HCT116 (cell line): ENCODE measurements around the gene RNF182. TPM values are rescaled to one million over a fixed set of nuclear protein-coding genes. Genes with fewer than 3 reads are reported as not detected.

Experiments
- ATAC-seq: fragments of 200-7000 bp; cut with Tn5 transposase; 2 replicates; pipeline ENCODE4 v1.9.1; 2020; ENCODE audit warnings: mild to moderate bottlenecking, moderate library complexity
- BruUV-seq: library from RNA; stranded (reverse); fragments of 400-500 nt; replicated peaks from 2 replicates; lab custom pipeline; 2021; lab: Mats Ljungman, UMichigan
- CTCF ChIA-PET: fragments of 300-600 bp; sonication (Branson Sonifier 250); formaldehyde crosslinking; loops from one replicate; lab custom pipeline; 2021; ENCODE audit warnings: antibody characterized with exemption; lab: Charles Lee
- POLR2A ChIA-PET: fragments of 300-600, 350-600 bp; sonication (Branson Sonifier 250); formaldehyde crosslinking; loops from one replicate; lab custom pipeline; 2021; ENCODE audit warnings: antibody characterized with exemption; lab: Charles Lee
- RAD21 ChIA-PET, 2 experiments: fragments of 300-600 bp; sonication (Branson Sonifier 250); formaldehyde crosslinking; loops; one replicate each; lab custom pipeline; 2023; ENCODE audit warnings: low total read pairs in 2 of 2; ENCODE audit not compliant: uncharacterized antibody in 2 of 2, unreplicated experiment in 2 of 2, low non-redundant PET in 1 of 2; lab: Charles Lee
- DNase-seq: peaks from one replicate; pipeline ENCODE4 v3.0.0-alpha.2; 2010; ENCODE audit warnings: low read depth, low spot score
- H2AFZ ChIP-seq: fragments of 200-600 bp; shearing (Covaris generic), sonication (generic); 2 replicates; pipeline ENCODE4 v1.6.1; 2017; ENCODE audit warnings: low read depth, mixed run types, mixed read lengths, antibody characterized with exemption, low read length; ENCODE audit not compliant: poor library complexity, severe bottlenecking
- H3K27ac ChIP-seq: 2 replicates; pipeline ENCODE4 v1.5.1; 2012; ENCODE audit warnings: low read depth, low read length
- H3K27me3 ChIP-seq: fragments of 200-600 bp; sonication (generic); 2 replicates; pipeline ENCODE4 v1.6.1; 2016; ENCODE audit warnings: mixed run types, low read length, mixed read lengths; ENCODE audit not compliant: insufficient read depth
- H3K36me3 ChIP-seq, 2 experiments: fragments of 200-500 bp in 1 of 2; fragments of 200-600 bp in 1 of 2; sonication (Bioruptor generic) in 1 of 2; sonication (generic) in 1 of 2; 2 replicates each; pipeline versions ENCODE4 v1.5.1 to v1.6.1; 2014 to 2016; ENCODE audit warnings: low read length in 2 of 2, inconsistent platforms in 1 of 2, mixed read lengths in 1 of 2, mixed run types in 1 of 2; ENCODE audit not compliant: insufficient read depth in 2 of 2, control insufficient read depth in 1 of 2
- H3K4me1 ChIP-seq, 2 experiments: fragments of 200-600 bp in 1 of 2; sonication (generic) in 1 of 2; 2 replicates each; pipeline versions ENCODE4 v1.5.1 to v1.6.1; 2012 to 2017; ENCODE audit warnings: low read length in 2 of 2, inconsistent platforms in 1 of 2, mild to moderate bottlenecking in 1 of 2, mixed read lengths in 1 of 2, mixed run types in 1 of 2, moderate library complexity in 1 of 2; ENCODE audit not compliant: insufficient read depth in 2 of 2, control insufficient read depth in 1 of 2
- H3K4me2 ChIP-seq: fragments of 200-600 bp; sonication (generic); 2 replicates; pipeline ENCODE4 v1.6.1; 2017; ENCODE audit warnings: mixed run types, low read length, mixed read lengths
- H3K4me3 ChIP-seq, 2 experiments: fragments of 200-600 bp in 1 of 2; sonication (generic) in 1 of 2; replicated peaks in 1 of 2; 2 replicates each; pipeline ENCODE4 v1.5.1; 2011 to 2016; ENCODE audit warnings: low read length in 2 of 2, control low read depth in 1 of 2, low read depth in 1 of 2, mild to moderate bottlenecking in 1 of 2, mixed read lengths in 1 of 2, mixed run types in 1 of 2
- H3K79me2 ChIP-seq: fragments of 200-600 bp; sonication (generic); 2 replicates; pipeline ENCODE4 v1.6.1; 2017; ENCODE audit warnings: mild to moderate bottlenecking, mixed run types, low read length, moderate library complexity, mixed read lengths; ENCODE audit not compliant: insufficient read depth
- H3K9ac ChIP-seq: fragments of 200-600 bp; sonication (generic); 2 replicates; pipeline ENCODE4 v1.6.1; 2016; ENCODE audit warnings: low read length, mixed read lengths
- H3K9me2 ChIP-seq: fragments of 200-600 bp; sonication (generic), shearing (Covaris generic); 2 replicates; pipeline ENCODE4 v1.6.1; 2017; ENCODE audit warnings: mixed run types, mild to moderate bottlenecking, moderate library complexity; ENCODE audit not compliant: insufficient read depth
- H3K9me3 ChIP-seq, 2 experiments: fragments of 200-500 bp in 1 of 2; fragments of 200-600 bp in 1 of 2; sonication (Bioruptor generic) in 1 of 2; sonication (generic) in 1 of 2; 2 replicates each; pipeline ENCODE4 v1.6.1; 2014 to 2017; ENCODE audit warnings: low read length in 2 of 2, mixed read lengths in 2 of 2, inconsistent platforms in 1 of 2, low read depth in 1 of 2, mild to moderate bottlenecking in 1 of 2, mixed run types in 1 of 2, moderate library complexity in 1 of 2; ENCODE audit not compliant: control insufficient read depth in 1 of 2, insufficient read depth in 1 of 2
- H4K20me1 ChIP-seq: fragments of 200-600 bp; sonication (generic), shearing (Covaris generic); 2 replicates; pipeline ENCODE4 v1.6.1; 2017; ENCODE audit warnings: mixed run types, mild to moderate bottlenecking, moderate library complexity; ENCODE audit not compliant: insufficient read depth
- ATF3 ChIP-seq: IDR thresholded peaks from 2 replicates; pipeline ENCODE4 v1.6.1; 2012
- CBX3 ChIP-seq: IDR thresholded peaks from 2 replicates; pipeline ENCODE4 v1.6.1; 2012; ENCODE audit warnings: low read depth
- CEBPB ChIP-seq: IDR thresholded peaks from 2 replicates; pipeline ENCODE4 v1.6.1; 2012; ENCODE audit warnings: low read depth
- CTCF ChIP-seq, 3 experiments: fragments of 200-600 bp in 1 of 3; sonication (generic) in 1 of 3; IDR thresholded peaks in 2 of 3; conservative IDR thresholded peaks in 1 of 3; 2 replicates each; pipeline ENCODE4 v1.5.1; 2012 to 2017; ENCODE audit warnings: low read depth in 2 of 3, low read length in 2 of 3, antibody characterized with exemption in 1 of 3, borderline replicate concordance in 1 of 3, control low read depth in 1 of 3, mild to moderate bottlenecking in 1 of 3, mixed read lengths in 1 of 3, mixed run types in 1 of 3, moderate library complexity in 1 of 3; ENCODE audit not compliant: insufficient read depth in 1 of 3
- EGR1 ChIP-seq: IDR thresholded peaks from 2 replicates; pipeline ENCODE4 v1.6.1; 2012; ENCODE audit warnings: low read depth
- EZH2 ChIP-seq: fragments of 200-600 bp; sonication (generic); IDR thresholded peaks from 2 replicates; pipeline ENCODE4 v1.6.1; 2017; ENCODE audit warnings: antibody characterized with exemption, mixed run types
- EZH2phosphoT487 ChIP-seq: fragments of 200-600 bp; IDR thresholded peaks from 2 replicates; pipeline ENCODE4 v1.6.1; 2018; ENCODE audit warnings: antibody characterized with exemption, borderline replicate concordance
- FOSL1 ChIP-seq: IDR thresholded peaks from 2 replicates; pipeline ENCODE4 v1.6.1; 2012; ENCODE audit warnings: low read depth
- MAX ChIP-seq: IDR thresholded peaks from 2 replicates; pipeline ENCODE4 v1.6.1; 2012
- POLR2A ChIP-seq: IDR thresholded peaks from 2 replicates; pipeline ENCODE4 v1.7.0; 2011; ENCODE audit warnings: borderline replicate concordance; ENCODE audit not compliant: insufficient read depth, insufficient read length; ENCODE audit errors: extremely low read depth
- POLR2AphosphoS5 ChIP-seq: IDR thresholded peaks from 2 replicates; pipeline ENCODE4 v1.6.1; 2011; ENCODE audit warnings: mild to moderate bottlenecking, low read depth, low read length, moderate library complexity
- RAD21 ChIP-seq: IDR thresholded peaks from 2 replicates; pipeline ENCODE4 v1.6.1; 2012; ENCODE audit warnings: low read depth, mild to moderate bottlenecking
- SP1 ChIP-seq: IDR thresholded peaks from 2 replicates; pipeline ENCODE4 v1.6.1; 2012; ENCODE audit warnings: low read depth
- SRF ChIP-seq: IDR thresholded peaks from 2 replicates; pipeline ENCODE4 v1.6.1; 2012; ENCODE audit warnings: low read depth
- TCF7L2 ChIP-seq: IDR thresholded peaks from 2 replicates; pipeline ENCODE4 v1.7.0; 2011; ENCODE audit warnings: borderline replicate concordance, inconsistent platforms; ENCODE audit not compliant: insufficient read depth, insufficient read length; ENCODE audit errors: extremely low read depth
- YY1 ChIP-seq: IDR thresholded peaks from 2 replicates; pipeline ENCODE4 v1.6.1; 2011; ENCODE audit warnings: low read length, low read depth, moderate library complexity, mild to moderate bottlenecking; ENCODE audit not compliant: insufficient replicate concordance; ENCODE audit errors: extremely low read depth
- ZBTB33 ChIP-seq: IDR thresholded peaks from 2 replicates; pipeline ENCODE4 v1.6.1; 2011; ENCODE audit warnings: mild to moderate bottlenecking, low read length, moderate library complexity; ENCODE audit not compliant: insufficient replicate concordance; ENCODE audit errors: extremely low read depth
- ZFX ChIP-seq: fragments of 450-650 bp; IDR thresholded peaks from 2 replicates; pipeline ENCODE4 v1.6.1; 2017
- ZNF274 ChIP-seq: fragments of 200-500 bp; sonication (Bioruptor generic); IDR thresholded peaks from 2 replicates; pipeline ENCODE4 v1.6.1; 2014; ENCODE audit warnings: mild to moderate bottlenecking, low read depth, low read length, inconsistent platforms
- intact Hi-C: fragments of 100-400 bp; cut with micrococcal nuclease; formaldehyde crosslinking; loops from 2 replicates; pipeline ENCODE4 v1.10.0; 2022
- total RNA-seq: library from RNA; stranded (reverse); gene quantifications from one replicate; pipeline ENCODE4 v1.2.1, GENCODE V29; 2021; ENCODE audit not compliant: unreplicated experiment

The RNF182 gene
- total RNA-seq, 1 experiment from 2014 or later, result 6.5 TPM

- H3K9me2 ChIP-seq, result no peaks in the 10 kb centered on the region
- no peaks in the 10 kb centered on the region for H4K20me1 ChIP-seq
- intact Hi-C loops, result loop anchor here (5.0 kb wide), 1 partner anchor 43 kb away; no protein-coding TSS in a partner anchor
- H3K36me3 ChIP-seq, result no peaks in the 10 kb centered on the region
- RAD21 ChIA-PET, result no interaction called here
- ATAC-seq, result no peak
- TF ChIP-seq POLR2AphosphoS5 (no peak), SRF (no peak), ZBTB33 (no peak), FOSL1 (no peak), RAD21 (no peak), CBX3 (no peak), EGR1 (no peak), EZH2phosphoT487 (no peak), ATF3 (no peak), EZH2 (no peak), POLR2A (no peak), ZNF274 (no peak), CEBPB (no peak), CTCF (IDR thresholded peaks at IDR 0.05 in 2 of 3, conservative IDR thresholded peaks at IDR 0.05 in 1 of 3; ENCODE audit: borderline replicate concordance in 1 of 3, insufficient read depth in 1 of 3, low read depth in 2 of 3, low read length in 2 of 3) (no peak), ZFX (no peak), TCF7L2 (no peak), MAX (no peak), YY1 (no peak), SP1 (no peak)
- TF ChIP-seq, all 23 proteins: peak for 0
- Histone ChIP-seq H3K9me3 (no peaks in the 10 kb centered on the region), H3K27me3 (no peaks in the 10 kb centered on the region), H3K4me2 (no peak overlapping the region), H3K27ac (no peak overlapping the region), H3K79me2 (no peaks in the 10 kb centered on the region), H3K9ac (no peak overlapping the region), H2AFZ (no peak overlapping the region), H3K4me1 (no peaks in the 10 kb centered on the region), H3K4me3 (no peak overlapping the region)
- no TSS peak for BruUV-seq
- ChIA-PET CTCF (no interaction called here), POLR2A (no interaction called here)
- DNase-seq, result no peak
Observed at GRCh38 chr6:13934721-13935120, 10.0 kb downstream of the RNF182 start.
